Measurements from ENCODE around the gene ACCS. TPM values are rescaled to one million over a fixed set of nuclear protein-coding genes. Genes with fewer than 3 reads are reported as not detected.

Gene ACCS
- total RNA-seq, 4 donors from 2014 or later = 14.4 to 23.2 (median 20.1) TPM

DNA sequence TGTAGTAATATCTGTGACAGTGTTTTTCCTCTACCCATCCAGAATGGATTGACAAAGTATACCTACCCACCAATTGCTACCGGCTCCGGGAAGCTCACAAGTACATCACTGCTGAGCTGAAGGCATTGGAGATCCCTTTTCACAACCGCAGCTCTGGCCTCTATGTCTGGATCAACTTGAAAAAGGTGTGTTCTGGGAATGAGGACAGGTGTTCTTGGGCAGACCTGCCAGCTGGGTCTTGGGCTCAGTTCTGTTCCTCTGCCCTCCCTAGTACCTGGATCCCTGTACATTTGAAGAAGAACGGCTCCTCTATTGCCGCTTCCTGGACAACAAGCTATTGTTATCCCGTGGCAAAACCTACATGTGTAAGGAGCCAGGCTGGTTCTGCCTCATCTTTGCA is 7.8 kb upstream of the ACCS start:
- Histone ChIP-seq H3K4me1 (no peaks in the 10 kb centered on the region), H3K27me3 (no peaks in the 10 kb centered on the region), H3K9me3 (no peaks in the 10 kb centered on the region), H3K27ac (no peak overlapping the region), H3K4me3 (replicated peaks in 1 of 3) (no peak overlapping the region), H3K36me3 (no peaks in the 10 kb centered on the region)
- 92% methylated on average over 6 of the region's 6 CpGs for WGBS, 2 donors
- TF ChIP-seq, protein P1, sequence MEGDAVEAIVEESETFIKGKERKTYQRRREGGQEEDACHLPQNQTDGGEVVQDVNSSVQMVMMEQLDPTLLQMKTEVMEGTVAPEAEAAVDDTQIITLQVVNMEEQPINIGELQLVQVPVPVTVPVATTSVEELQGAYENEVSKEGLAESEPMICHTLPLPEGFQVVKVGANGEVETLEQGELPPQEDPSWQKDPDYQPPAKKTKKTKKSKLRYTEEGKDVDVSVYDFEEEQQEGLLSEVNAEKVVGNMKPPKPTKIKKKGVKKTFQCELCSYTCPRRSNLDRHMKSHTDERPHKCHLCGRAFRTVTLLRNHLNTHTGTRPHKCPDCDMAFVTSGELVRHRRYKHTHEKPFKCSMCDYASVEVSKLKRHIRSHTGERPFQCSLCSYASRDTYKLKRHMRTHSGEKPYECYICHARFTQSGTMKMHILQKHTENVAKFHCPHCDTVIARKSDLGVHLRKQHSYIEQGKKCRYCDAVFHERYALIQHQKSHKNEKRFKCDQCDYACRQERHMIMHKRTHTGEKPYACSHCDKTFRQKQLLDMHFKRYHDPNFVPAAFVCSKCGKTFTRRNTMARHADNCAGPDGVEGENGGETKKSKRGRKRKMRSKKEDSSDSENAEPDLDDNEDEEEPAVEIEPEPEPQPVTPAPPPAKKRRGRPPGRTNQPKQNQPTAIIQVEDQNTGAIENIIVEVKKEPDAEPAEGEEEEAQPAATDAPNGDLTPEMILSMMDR (IDR thresholded peaks at IDR 0.05) = no peak
- TF ChIP-seq POLR2A (IDR thresholded peaks at IDR 0.05) = no peak
- DNase-seq = no peak
- intact Hi-C loops (cut with DNase I) = no loop called here

DNA sequence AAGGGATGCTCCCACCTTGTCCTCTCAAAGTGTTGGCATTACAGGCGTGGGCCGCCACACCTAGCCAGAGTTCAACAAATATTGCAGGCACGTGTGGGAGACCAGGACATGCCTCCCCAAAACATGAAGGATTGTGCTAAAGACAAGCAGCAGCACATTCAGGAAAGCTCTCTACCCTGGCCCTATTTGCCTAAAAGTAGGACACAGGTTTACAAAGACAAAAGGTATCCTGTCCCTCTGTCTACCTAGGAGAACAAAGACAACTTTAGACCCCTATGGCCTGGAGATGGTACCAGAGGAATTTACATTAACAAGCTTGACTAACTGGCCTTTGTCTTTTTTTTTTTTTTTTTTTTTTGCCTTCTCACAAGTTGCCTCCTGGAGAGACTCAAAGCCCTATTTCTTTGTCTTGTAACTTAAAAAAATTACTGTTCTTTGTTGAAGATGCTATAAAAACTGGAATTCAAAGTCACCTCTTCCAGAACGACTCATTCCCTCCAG is 859 bp upstream of the ACCS start:
- Histone ChIP-seq H3K4me1 (no peaks in the 10 kb centered on the region), H3K9me3 (no peaks in the 10 kb centered on the region), H3K36me3 (no peaks in the 10 kb centered on the region), H3K27ac (peak overlapping the region in 1 of 3 donors; percentile 85), H3K27me3 (no peaks in the 10 kb centered on the region), H3K4me3 (replicated peaks in 1 of 3) (no peak overlapping the region)
- intact Hi-C loops (cut with DNase I) = no loop called here
- 79 to 82% methylated on average over 4 of the region's 4 CpGs for WGBS, 2 donors
- no peak for TF ChIP-seq POLR2A (IDR thresholded peaks at IDR 0.05)
- TF ChIP-seq, protein P1 (IDR thresholded peaks at IDR 0.05) = no peak
- DNase-seq = no peak

DNA sequence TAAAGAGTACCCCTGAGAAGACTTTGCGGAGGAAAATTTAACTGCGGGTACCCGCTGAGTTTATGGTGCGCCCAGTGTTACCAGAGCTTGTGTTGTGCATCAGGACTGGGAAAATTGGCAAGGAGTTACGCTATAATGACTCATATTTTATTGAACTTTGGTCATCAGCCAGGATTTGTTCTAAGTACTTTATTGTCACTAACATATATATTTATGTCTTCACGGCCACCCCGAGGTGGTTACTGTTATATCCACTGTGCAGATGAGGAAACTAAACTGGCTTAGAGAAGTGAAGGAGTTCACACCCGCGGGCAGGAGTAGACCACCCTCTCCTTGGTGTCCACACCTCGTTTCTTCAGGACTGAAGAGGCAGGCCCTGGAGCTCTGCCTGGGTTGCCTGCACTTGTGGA is 667 bp downstream of the ACCS start:
- no peak for TF ChIP-seq POLR2A (IDR thresholded peaks at IDR 0.05)
- TF ChIP-seq, protein P1 (IDR thresholded peaks at IDR 0.05) = no peak
- Histone ChIP-seq H3K27ac (peak overlapping the region; percentile 77 to 85 (median 85)), H3K27me3 (no peaks in the 10 kb centered on the region), H3K4me1 (no peaks in the 10 kb centered on the region), H3K36me3 (no peaks in the 10 kb centered on the region), H3K4me3 (replicated peaks in 1 of 3) (peak overlapping the region; percentile 64 to 89 (median 66)), H3K9me3 (no peaks in the 10 kb centered on the region)
- peak in 1 of 2 donors; percentile 5 for DNase-seq
- WGBS, 2 donors = 38 to 44% methylated on average over 10 of the region's 10 CpGs
- intact Hi-C loops (cut with DNase I) = no loop called here

DNA sequence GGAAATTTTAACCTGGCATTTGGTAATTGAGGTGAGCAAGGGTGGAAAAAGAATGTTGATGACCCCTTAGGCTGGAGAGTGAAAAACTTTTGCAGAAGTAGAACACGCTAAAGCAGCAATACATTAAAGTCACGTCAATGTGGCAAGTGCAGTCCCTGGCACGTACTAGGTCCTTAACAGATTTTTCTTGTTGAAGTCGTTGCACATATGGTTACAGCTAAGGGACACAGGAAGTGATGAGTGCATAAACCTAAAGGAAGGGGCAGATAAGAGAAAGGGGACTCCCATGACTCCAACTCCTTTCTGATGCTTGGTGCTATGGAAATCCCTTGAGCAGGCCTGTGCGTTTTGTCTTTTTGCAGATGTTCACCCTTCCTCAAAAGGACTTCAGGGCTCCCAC is 1.2 kb downstream of the ACCS start:
- Histone ChIP-seq H3K4me3 (replicated peaks in 1 of 3) (no peak overlapping the region), H3K4me1 (no peaks in the 10 kb centered on the region), H3K36me3 (no peaks in the 10 kb centered on the region), H3K27ac (no peak overlapping the region), H3K9me3 (no peaks in the 10 kb centered on the region), H3K27me3 (no peaks in the 10 kb centered on the region)
- intact Hi-C loops (cut with DNase I) = no loop called here
- no peak for DNase-seq
- TF ChIP-seq, protein P1 (IDR thresholded peaks at IDR 0.05) = no peak
- TF ChIP-seq POLR2A (IDR thresholded peaks at IDR 0.05) = no peak
- 75 to 76% methylated on average over 5 of the region's 5 CpGs for WGBS, 2 donors

DNA sequence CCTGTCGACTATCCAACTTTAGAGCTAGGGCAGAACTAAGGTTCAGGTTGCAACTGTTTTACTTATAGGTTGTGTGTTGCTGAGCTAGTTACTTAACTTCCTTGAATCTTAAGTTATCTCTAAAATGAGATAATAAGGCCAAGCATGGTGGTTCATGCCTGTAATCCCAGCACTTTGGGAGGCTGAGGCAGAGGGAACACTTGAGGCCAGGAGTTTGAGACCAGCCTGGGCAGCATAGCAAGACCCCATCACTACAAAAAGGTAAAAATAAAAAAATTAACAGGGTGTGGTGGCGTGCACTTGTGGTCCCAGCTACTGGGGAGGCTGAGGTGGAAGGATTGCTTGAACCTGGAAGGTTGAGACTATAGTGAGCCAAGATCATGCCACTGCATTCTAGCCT is 2.1 kb downstream of the ACCS start:
- no peak for DNase-seq
- TF ChIP-seq, protein P1 (IDR thresholded peaks at IDR 0.05) = no peak
- no peak for TF ChIP-seq POLR2A (IDR thresholded peaks at IDR 0.05)
- H3K27me3 ChIP-seq = no peaks in the 10 kb centered on the region
- 96% methylated on average over 2 of the region's 2 CpGs for WGBS, 2 donors
- no peaks in the 10 kb centered on the region for H3K36me3 ChIP-seq
- no peak overlapping the region for H3K4me3 ChIP-seq (replicated peaks in 1 of 3)
- intact Hi-C loops (cut with DNase I) = no loop called here
- no peak overlapping the region for H3K27ac ChIP-seq
- no peaks in the 10 kb centered on the region for H3K9me3 ChIP-seq
- no peaks in the 10 kb centered on the region for H3K4me1 ChIP-seq
